ENCODE data around the gene APLP2.
A peak's percentile ranks its signal among the peaks of the same experiment; 100 is the strongest.
"Not testable (repeated sequence)": the region's sequence is repeated elsewhere in the genome, so short reads cannot be mapped to it uniquely, and the experiment has no call there.

APLP2 gene

GRCh38 chr11:130091169-130091568 lies 21.5 kb downstream of the APLP2 start:
- not testable (repeated sequence) for DNase-seq (ENCODE audit: low read depth)

- no peak for DNase-seq (ENCODE audit: low read depth)
Observed at GRCh38 chr11:130092661-130093060, 23.0 kb downstream of the APLP2 start.

- DNase-seq (ENCODE audit: low read depth): no peak
Observed at GRCh38 chr11:130094614-130095013, 24.9 kb downstream of the APLP2 start.

- no peak for DNase-seq (ENCODE audit: low read depth)
Observed at GRCh38 chr11:130095326-130095725, 25.6 kb downstream of the APLP2 start.

- no peak for DNase-seq (ENCODE audit: low read depth)
Observed at GRCh38 chr11:130096042-130096441, 26.3 kb downstream of the APLP2 start.

- DNase-seq (ENCODE audit: low read depth): no peak
Observed at GRCh38 chr11:130096823-130097222, 27.1 kb downstream of the APLP2 start.

GRCh38 chr11:130097285-130097684 lies 27.6 kb downstream of the APLP2 start:
- DNase-seq (ENCODE audit: low read depth): no peak

GRCh38 chr11:130099356-130099755 lies 29.7 kb downstream of the APLP2 start:
- no peak for DNase-seq (ENCODE audit: low read depth)

GRCh38 chr11:130100381-130101095 lies 30.8 kb downstream of the APLP2 start:
- no peak for DNase-seq (ENCODE audit: low read depth)

- DNase-seq (ENCODE audit: low read depth): no peak
Observed at GRCh38 chr11:130101661-130102060, 32.0 kb downstream of the APLP2 start.

GRCh38 chr11:130102301-130103249 lies 32.9 kb downstream of the APLP2 start:
- no peak for DNase-seq (ENCODE audit: low read depth)

- peak; percentile 48 for DNase-seq (ENCODE audit: low read depth)
Observed at GRCh38 chr11:130103296-130103814, 33.7 kb downstream of the APLP2 start.

- no peak for DNase-seq (ENCODE audit: low read depth)
Observed at GRCh38 chr11:130106381-130106780, 36.7 kb downstream of the APLP2 start.

GRCh38 chr11:130108671-130109070 lies 39.0 kb downstream of the APLP2 start:
- not testable (repeated sequence) for DNase-seq (ENCODE audit: low read depth)

- no peak for DNase-seq (ENCODE audit: low read depth)
Observed at GRCh38 chr11:130109386-130109785, 39.7 kb downstream of the APLP2 start.

- DNase-seq (ENCODE audit: low read depth): no peak
Observed at GRCh38 chr11:130110339-130111108, 40.8 kb downstream of the APLP2 start.

GRCh38 chr11:130112071-130112830 lies 42.6 kb downstream of the APLP2 start:
- no peak for DNase-seq (ENCODE audit: low read depth)

- no peak for DNase-seq (ENCODE audit: low read depth)
Observed at GRCh38 chr11:130114281-130114680, 44.6 kb downstream of the APLP2 start.

- DNase-seq (ENCODE audit: low read depth): no peak
Observed at GRCh38 chr11:130114726-130115125, 45.0 kb downstream of the APLP2 start.

- DNase-seq (ENCODE audit: low read depth): no peak
Observed at GRCh38 chr11:130115218-130115617, 45.5 kb downstream of the APLP2 start.

GRCh38 chr11:130118165-130118564 lies 48.5 kb downstream of the APLP2 start:
- DNase-seq (ENCODE audit: low read depth): no peak
